Activated gamma-delta T cell (primary cell): ENCODE data around the gene LRMDA.

ENCODE experiments used
- DNase-seq: peaks from one replicate; lab custom pipeline; 2025; lab: John Stamatoyannopoulos, UW

LRMDA gene

GRCh38 chr10:75425291-75426079 lies 5.9 kb upstream of the LRMDA start:
- DNase-seq, result no peak

- no peak for DNase-seq
These were observed 4.5 kb upstream of the LRMDA start for GRCh38 chr10:75426880-75427279.

GRCh38 chr10:75427951-75428350 lies 3.5 kb upstream of the LRMDA start:
- no peak for DNase-seq

GRCh38 chr10:75428434-75429158 lies 2.8 kb upstream of the LRMDA start:
- DNase-seq, result no peak

GRCh38 chr10:75429159-75429827 lies 2.1 kb upstream of the LRMDA start:
- no peak for DNase-seq

GRCh38 chr10:75430000-75430763 lies 1.2 kb upstream of the LRMDA start:
- DNase-seq, result no peak

GRCh38 chr10:75432176-75432575 lies 752 bp downstream of the LRMDA start:
- DNase-seq, result no peak

GRCh38 chr10:75432763-75433162 lies 1.3 kb downstream of the LRMDA start:
- no peak for DNase-seq

GRCh38 chr10:75433216-75433615 lies 1.8 kb downstream of the LRMDA start:
- DNase-seq, result no peak

GRCh38 chr10:75434291-75434690 lies 2.9 kb downstream of the LRMDA start:
- no peak for DNase-seq

- no peak for DNase-seq
These were observed 3.9 kb downstream of the LRMDA start for GRCh38 chr10:75435291-75435690.

GRCh38 chr10:75436896-75437295 lies 5.5 kb downstream of the LRMDA start:
- no peak for DNase-seq

GRCh38 chr10:75437693-75438092 lies 6.3 kb downstream of the LRMDA start:
- DNase-seq, result no peak

- no peak for DNase-seq
These were observed 6.9 kb downstream of the LRMDA start for GRCh38 chr10:75438275-75438674.

GRCh38 chr10:75439811-75440210 lies 8.4 kb downstream of the LRMDA start:
- DNase-seq, result no peak

- no peak for DNase-seq
These were observed 8.9 kb downstream of the LRMDA start for GRCh38 chr10:75440271-75440793.

- no peak for DNase-seq
These were observed 9.8 kb downstream of the LRMDA start for GRCh38 chr10:75441196-75441595.

GRCh38 chr10:75441682-75442081 lies 10.3 kb downstream of the LRMDA start:
- no peak for DNase-seq

- DNase-seq, result no peak
These were observed 11.9 kb downstream of the LRMDA start for GRCh38 chr10:75443362-75443761.

GRCh38 chr10:75444781-75445386 lies 13.5 kb downstream of the LRMDA start:
- no peak for DNase-seq

- DNase-seq, result no peak
These were observed 15.1 kb downstream of the LRMDA start for GRCh38 chr10:75446508-75446907.
